ENCODE data around the gene OPTN. TPM values are rescaled to one million over a fixed set of nuclear protein-coding genes. Genes with fewer than 3 reads are reported as not detected.
"Not testable (repeated sequence)": the region's sequence is repeated elsewhere in the genome, so short reads cannot be mapped to it uniquely, and the experiment has no call there.

OPTN gene
- total RNA-seq, 1 donor from 2014 or later = 48.5 TPM

GRCh38 chr10:13072339-13072738, 27.6 kb upstream of the OPTN start:
- Histone ChIP-seq H3K27ac (no peak overlapping the region), H3K36me3 (no peaks in the 10 kb centered on the region), H3K4me3 (no peak overlapping the region), H3K9me3 (no peaks in the 10 kb centered on the region), H3K4me1 (no peaks in the 10 kb centered on the region), H3K27me3 (no peaks in the 10 kb centered on the region)
- no peak for TF ChIP-seq CTCF (IDR thresholded peaks at IDR 0.05)
- intact Hi-C loops (cut with DNase I) = no loop called here
- DNase-seq (ENCODE audit: low spot score in 2 of 2) = no peak

- Histone ChIP-seq H3K27me3 (no peaks in the 10 kb centered on the region), H3K4me1 (no peaks in the 10 kb centered on the region), H3K36me3 (no peaks in the 10 kb centered on the region), H3K4me3 (no peak overlapping the region), H3K27ac (no peak overlapping the region), H3K9me3 (peaks cover 14 to 15% of the 10 kb centered on the region in 2 donors)
- intact Hi-C loops (cut with DNase I) = loop anchor here (2.0 kb wide), 4 partner anchors 172 to 812 kb away; no protein-coding TSS in a partner anchor
- DNase-seq (ENCODE audit: low spot score in 2 of 2) = peak in 1 of 2 donors; percentile 76
- TF ChIP-seq CTCF (IDR thresholded peaks at IDR 0.05) = peak; percentile 62 to 87 (median 74)
Measured at GRCh38 chr10:13074563-13075451, 25.2 kb upstream of the OPTN start.

- DNase-seq (ENCODE audit: low spot score in 2 of 2) = no peak
- intact Hi-C loops (cut with DNase I) = no loop called here
- H3K27ac ChIP-seq = no peak overlapping the region
- no peaks in the 10 kb centered on the region for H3K27me3 ChIP-seq
- H3K4me3 ChIP-seq = no peak overlapping the region
- H3K36me3 ChIP-seq = no peaks in the 10 kb centered on the region
- no peak for TF ChIP-seq CTCF (IDR thresholded peaks at IDR 0.05)
- peaks cover 26 to 46% of the 10 kb centered on the region in 2 donors for H3K9me3 ChIP-seq
- H3K4me1 ChIP-seq = no peaks in the 10 kb centered on the region
Measured at GRCh38 chr10:13078912-13079775, 20.8 kb upstream of the OPTN start.

- intact Hi-C loops (cut with DNase I) = no loop called here
Measured at GRCh38 chr10:13079776-13080050, 20.2 kb upstream of the OPTN start.

GRCh38 chr10:13080643-13081042, 19.3 kb upstream of the OPTN start:
- intact Hi-C loops (cut with DNase I) = no loop called here
- no peaks in the 10 kb centered on the region for H3K27me3 ChIP-seq
- H3K4me1 ChIP-seq = no peaks in the 10 kb centered on the region
- DNase-seq (ENCODE audit: low spot score in 2 of 2) = no peak
- TF ChIP-seq CTCF (IDR thresholded peaks at IDR 0.05) = no peak
- peaks cover 33 to 53% of the 10 kb centered on the region in 2 donors for H3K9me3 ChIP-seq
- no peak overlapping the region for H3K27ac ChIP-seq
- H3K4me3 ChIP-seq = no peak overlapping the region
- H3K36me3 ChIP-seq = no peaks in the 10 kb centered on the region

More at GRCh38 chr10:13079776-13080050, 20.2 kb upstream of the OPTN start:
- TF ChIP-seq CTCF (IDR thresholded peaks at IDR 0.05) = no peak
- no peak for DNase-seq (ENCODE audit: low spot score in 2 of 2)
- Histone ChIP-seq H3K36me3 (no peaks in the 10 kb centered on the region), H3K9me3 (peaks cover 32 to 52% of the 10 kb centered on the region in 2 donors), H3K4me1 (no peaks in the 10 kb centered on the region), H3K27me3 (no peaks in the 10 kb centered on the region), H3K4me3 (no peak overlapping the region), H3K27ac (no peak overlapping the region)

GRCh38 chr10:13083700-13084099, 16.3 kb upstream of the OPTN start:
- H3K9me3 ChIP-seq = peaks cover 29 to 49% of the 10 kb centered on the region in 2 donors
- DNase-seq (ENCODE audit: low spot score in 2 of 2); intact Hi-C loops (cut with DNase I); H3K4me3 ChIP-seq; H3K27ac ChIP-seq; H3K36me3 ChIP-seq; H3K27me3 ChIP-seq; H3K4me1 ChIP-seq: not testable (repeated sequence)

Data from ascending aorta (tissue), 2 donors.